HUES64 (cell line): ENCODE results near the gene DCDC1.

ENCODE experiments used
- H3K27ac ChIP-seq: 2 replicates; pipeline ENCODE4 v1.7.0; 2013; ENCODE audit warnings: low read depth, low read length, inconsistent platforms
- H3K27me3 ChIP-seq: 2 replicates; pipeline ENCODE4 v1.6.1; 2013; ENCODE audit warnings: mild to moderate bottlenecking, low read length; ENCODE audit not compliant: insufficient read depth
- H3K36me3 ChIP-seq: 2 replicates; pipeline ENCODE4 v1.6.1; 2013; ENCODE audit warnings: mild to moderate bottlenecking, low read length; ENCODE audit not compliant: insufficient read depth
- H3K4me1 ChIP-seq: 2 replicates; pipeline ENCODE4 v1.6.1; 2013; ENCODE audit warnings: mild to moderate bottlenecking, low read length, moderate library complexity; ENCODE audit not compliant: insufficient read depth
- H3K4me3 ChIP-seq: 2 replicates; pipeline ENCODE4 v1.5.1; 2013; ENCODE audit warnings: mild to moderate bottlenecking, low read length, moderate library complexity
- H3K9ac ChIP-seq: 2 replicates; pipeline ENCODE4 v1.6.1; 2013; ENCODE audit warnings: mild to moderate bottlenecking, low read depth, low read length
- H3K9me3 ChIP-seq: 2 replicates; pipeline ENCODE4 v1.6.1; 2013; ENCODE audit warnings: low read depth, low read length; ENCODE audit not compliant: insufficient read depth
- WGBS: fragments of 150-250, 120-280 bp; methylation state at CpG from one replicate; pipeline ENCODE4 v1.1.7; 2013; ENCODE audit warnings: missing lambda C conversion rate; 5-methylcytosine and 5-hydroxymethylcytosine counted together

The DCDC1 gene

DNA sequence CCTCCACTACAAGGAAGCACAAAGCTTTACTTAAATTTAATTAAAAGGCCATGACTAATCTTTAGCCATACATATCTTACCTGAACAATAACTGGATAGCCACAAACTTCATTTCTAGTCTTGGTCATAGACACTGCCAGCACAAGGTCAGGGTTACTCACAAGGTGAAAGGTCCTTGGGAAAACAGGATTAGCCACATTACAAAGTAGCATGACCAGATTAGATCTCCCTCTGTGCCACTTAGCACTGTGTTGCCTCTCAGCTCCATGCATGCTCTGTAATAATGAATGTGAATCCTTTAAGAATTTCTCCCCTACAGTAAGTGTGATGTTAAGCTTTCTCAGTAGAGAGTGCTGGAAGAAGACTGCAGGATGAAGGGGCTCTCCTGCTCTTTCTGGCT, 458.3 kb downstream of the DCDC1 start:
- no peaks in the 10 kb centered on the region for H3K9me3 ChIP-seq
- no peaks in the 10 kb centered on the region for H3K4me1 ChIP-seq
- H3K9ac ChIP-seq: no peak overlapping the region

DNA sequence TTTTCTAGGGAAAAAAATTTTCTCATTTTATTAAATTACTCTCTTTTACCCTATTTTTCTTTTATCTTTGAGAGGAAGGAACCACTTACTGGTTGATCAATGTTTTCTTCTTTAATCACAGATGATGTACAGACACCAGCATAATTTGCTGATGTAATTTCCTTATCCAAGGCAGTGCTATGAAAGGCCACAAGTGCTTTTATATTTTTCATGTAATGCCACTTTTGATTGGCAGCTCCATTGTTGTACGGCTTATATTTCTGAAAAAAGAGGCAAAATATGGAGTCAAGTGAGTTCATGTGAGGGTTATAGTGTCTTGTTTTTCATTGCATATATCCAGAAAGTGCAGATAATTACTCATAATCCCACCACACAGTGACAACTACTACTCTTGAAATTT, 460.7 kb downstream of the DCDC1 start:
- no peak overlapping the region for H3K4me3 ChIP-seq
- H3K36me3 ChIP-seq: no peaks in the 10 kb centered on the region
- no peak overlapping the region for H3K27ac ChIP-seq
- WGBS: 93% methylated on average over 1 of the region's 1 CpG
- H3K9ac ChIP-seq: no peak overlapping the region
- H3K4me1 ChIP-seq: no peaks in the 10 kb centered on the region
- H3K9me3 ChIP-seq: no peaks in the 10 kb centered on the region
- no peaks in the 10 kb centered on the region for H3K27me3 ChIP-seq

More for the DNA sequence above, 458.3 kb downstream of the DCDC1 start:
- Histone ChIP-seq H3K4me3 (no peak overlapping the region), H3K27ac (no peak overlapping the region), H3K27me3 (no peaks in the 10 kb centered on the region), H3K36me3 (no peaks in the 10 kb centered on the region)

DNA sequence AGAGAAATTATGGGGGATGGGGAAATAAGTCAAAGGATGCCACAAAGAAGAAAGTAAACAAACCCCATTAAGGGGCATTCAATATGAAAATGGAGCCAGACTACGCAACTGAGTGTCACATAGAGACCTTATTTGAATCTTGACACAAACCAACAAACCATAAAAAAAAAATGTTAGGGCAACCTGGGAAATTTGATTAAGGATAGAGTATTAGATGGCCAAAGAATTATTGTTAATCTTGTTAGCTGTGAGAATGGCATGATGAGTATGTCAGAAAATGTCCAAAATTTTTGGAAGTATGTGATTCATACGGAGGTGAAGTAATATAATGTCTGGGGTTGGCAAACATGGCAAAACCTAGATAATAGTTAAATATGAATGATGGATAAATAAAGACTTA, 461.3 kb downstream of the DCDC1 start:
- no peak overlapping the region for H3K9ac ChIP-seq
- no peaks in the 10 kb centered on the region for H3K27me3 ChIP-seq
- no peak overlapping the region for H3K4me3 ChIP-seq
- H3K36me3 ChIP-seq: no peaks in the 10 kb centered on the region
- H3K9me3 ChIP-seq: no peaks in the 10 kb centered on the region
- no peaks in the 10 kb centered on the region for H3K4me1 ChIP-seq
- no peak overlapping the region for H3K27ac ChIP-seq
- WGBS: 92% methylated on average over 1 of the region's 2 CpGs

DNA sequence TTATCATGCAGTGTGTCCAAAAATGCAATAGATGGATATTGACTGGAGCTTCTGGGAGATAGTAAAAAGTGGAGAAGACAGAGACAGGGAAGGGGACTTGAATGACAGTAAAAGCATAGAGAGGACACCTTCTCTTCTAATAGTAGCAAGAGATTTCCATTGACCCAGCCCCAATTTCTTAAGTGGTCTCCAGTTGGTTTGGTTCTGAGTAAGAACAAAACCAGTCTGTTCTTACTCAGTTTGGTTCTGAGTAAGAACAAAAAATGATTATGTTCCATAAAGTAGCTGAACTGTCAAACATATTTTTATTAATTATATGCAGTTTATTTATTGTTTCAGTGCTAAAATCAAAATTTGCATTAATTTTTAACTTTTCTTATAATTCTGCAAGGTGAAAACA, 466.6 kb downstream of the DCDC1 start:
- H3K27ac ChIP-seq: no peak overlapping the region
- H3K36me3 ChIP-seq: no peaks in the 10 kb centered on the region
- no peaks in the 10 kb centered on the region for H3K9me3 ChIP-seq
- no peaks in the 10 kb centered on the region for H3K27me3 ChIP-seq
- H3K4me1 ChIP-seq: no peaks in the 10 kb centered on the region
- no peak overlapping the region for H3K9ac ChIP-seq
- H3K4me3 ChIP-seq: no peak overlapping the region

DNA sequence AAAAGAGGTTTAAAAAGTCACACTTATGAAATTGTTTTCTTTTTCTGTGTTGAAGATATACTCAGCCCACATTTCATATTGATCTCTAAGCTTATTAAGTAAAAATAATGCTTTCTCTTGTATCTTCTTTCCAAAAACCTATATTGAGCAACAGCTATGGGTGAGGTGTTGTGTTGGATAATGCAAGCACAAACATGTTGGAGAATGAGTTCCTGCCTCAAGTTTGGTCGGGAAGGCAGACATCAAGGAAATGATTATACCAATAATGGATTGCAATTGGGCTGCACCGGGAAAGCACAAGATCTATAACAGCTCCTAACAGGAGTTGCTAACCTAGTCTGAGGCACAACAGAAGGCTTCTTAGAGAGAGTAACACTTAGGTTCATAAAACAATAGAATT, 474.5 kb downstream of the DCDC1 start:
- WGBS: 89% methylated on average over 2 of the region's 2 CpGs
- Histone ChIP-seq H3K27ac (no peak overlapping the region), H3K4me3 (no peak overlapping the region), H3K4me1 (no peaks in the 10 kb centered on the region), H3K9ac (no peak overlapping the region), H3K9me3 (no peaks in the 10 kb centered on the region), H3K27me3 (no peaks in the 10 kb centered on the region), H3K36me3 (no peaks in the 10 kb centered on the region)

DNA sequence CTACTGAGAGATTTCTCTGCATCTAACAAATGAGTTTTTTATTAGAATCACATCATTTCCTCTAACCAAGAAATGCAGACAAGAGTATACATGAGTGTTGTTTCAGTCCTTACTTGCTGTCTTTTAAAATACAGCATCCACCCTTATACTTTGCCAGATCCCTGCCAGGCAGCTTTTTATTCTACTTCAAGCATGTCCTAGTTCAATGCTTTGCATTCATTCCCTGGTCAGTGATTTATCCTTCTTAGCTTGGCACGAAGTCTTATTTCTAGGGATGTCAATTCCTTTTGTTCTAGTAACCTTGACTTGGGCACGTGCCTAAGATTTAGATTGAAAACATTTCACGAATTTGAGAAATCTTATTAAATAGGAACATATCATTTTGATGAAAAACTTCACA, 476.2 kb downstream of the DCDC1 start:
- no peak overlapping the region for H3K4me3 ChIP-seq
- no peaks in the 10 kb centered on the region for H3K36me3 ChIP-seq
- no peaks in the 10 kb centered on the region for H3K9me3 ChIP-seq
- no peaks in the 10 kb centered on the region for H3K4me1 ChIP-seq
- 95% methylated on average over 3 of the region's 3 CpGs for WGBS
- H3K9ac ChIP-seq: no peak overlapping the region
- H3K27ac ChIP-seq: no peak overlapping the region
- no peaks in the 10 kb centered on the region for H3K27me3 ChIP-seq

DNA sequence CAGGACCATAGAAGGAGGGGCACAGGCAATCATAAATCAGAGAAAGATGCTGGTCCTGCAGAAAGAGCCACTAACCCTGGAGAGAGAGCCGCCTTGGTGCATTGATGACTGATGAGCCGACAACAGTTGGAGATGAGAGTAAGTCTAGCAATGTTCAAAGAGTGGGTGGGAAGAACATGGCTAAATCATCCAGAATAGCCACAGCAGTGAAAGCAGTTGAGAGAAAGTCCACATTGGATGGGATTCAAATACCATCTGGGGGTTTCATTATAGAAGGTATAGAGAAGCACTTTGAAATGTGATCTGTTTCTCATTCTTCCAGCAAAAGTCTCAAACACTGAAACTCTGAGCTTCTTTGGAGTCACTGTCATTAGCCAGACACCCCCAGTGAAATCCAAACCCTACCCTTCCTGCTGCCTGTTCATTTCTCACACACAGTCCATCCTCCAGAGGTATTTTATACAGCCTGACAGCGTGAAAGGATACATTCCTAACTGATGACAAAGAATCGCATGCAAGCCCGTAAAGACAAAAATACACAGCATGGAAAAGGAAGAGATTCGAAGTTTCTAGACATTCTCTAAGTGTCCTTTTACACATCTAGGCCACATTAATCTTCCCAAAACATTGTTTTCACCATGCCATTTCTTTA, 480.3 kb downstream of the DCDC1 start:
- no peaks in the 10 kb centered on the region for H3K9me3 ChIP-seq
- H3K4me3 ChIP-seq: no peak overlapping the region
- H3K9ac ChIP-seq: no peak overlapping the region
- 91% methylated on average over 6 of the region's 6 CpGs for WGBS
- no peak overlapping the region for H3K27ac ChIP-seq
- no peaks in the 10 kb centered on the region for H3K36me3 ChIP-seq
- no peaks in the 10 kb centered on the region for H3K27me3 ChIP-seq
- H3K4me1 ChIP-seq: no peaks in the 10 kb centered on the region

DNA sequence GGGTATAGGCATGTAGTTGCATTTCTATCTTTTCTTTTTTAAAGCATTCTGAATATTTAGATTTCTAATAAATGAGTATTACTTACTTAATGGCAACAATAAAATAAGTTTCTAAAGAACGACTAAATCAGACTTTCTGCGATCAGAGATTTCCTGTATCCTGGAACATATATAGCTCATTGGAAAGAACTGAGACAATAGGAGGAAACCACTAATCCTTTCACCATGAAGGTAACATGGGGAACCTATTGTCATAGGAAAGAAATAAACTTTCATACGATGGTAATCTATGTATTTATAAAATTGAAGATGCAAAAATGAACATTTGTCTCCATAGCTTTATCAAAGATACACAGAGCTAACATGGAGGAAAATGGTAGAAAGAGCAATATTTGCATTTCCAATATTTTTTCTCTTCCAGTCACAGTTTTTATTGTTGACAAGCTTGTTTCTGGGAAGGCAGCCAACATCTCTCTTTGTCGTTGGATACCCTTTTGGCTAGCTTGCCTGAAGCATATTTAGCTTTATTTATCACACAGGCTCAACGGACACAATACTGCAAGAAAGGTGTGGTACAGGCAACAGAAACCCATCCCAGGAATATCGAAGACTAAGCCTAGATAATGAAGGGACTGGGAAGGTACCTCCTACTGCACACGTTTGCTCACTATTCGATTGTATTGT, 490.1 kb downstream of the DCDC1 start:
- H3K9me3 ChIP-seq: no peaks in the 10 kb centered on the region
- WGBS: 81% methylated on average over 6 of the region's 8 CpGs
- no peaks in the 10 kb centered on the region for H3K36me3 ChIP-seq
- H3K4me3 ChIP-seq: no peak overlapping the region
- H3K27me3 ChIP-seq: no peaks in the 10 kb centered on the region
- no peak overlapping the region for H3K9ac ChIP-seq
- H3K4me1 ChIP-seq: no peaks in the 10 kb centered on the region
- H3K27ac ChIP-seq: no peak overlapping the region

DNA sequence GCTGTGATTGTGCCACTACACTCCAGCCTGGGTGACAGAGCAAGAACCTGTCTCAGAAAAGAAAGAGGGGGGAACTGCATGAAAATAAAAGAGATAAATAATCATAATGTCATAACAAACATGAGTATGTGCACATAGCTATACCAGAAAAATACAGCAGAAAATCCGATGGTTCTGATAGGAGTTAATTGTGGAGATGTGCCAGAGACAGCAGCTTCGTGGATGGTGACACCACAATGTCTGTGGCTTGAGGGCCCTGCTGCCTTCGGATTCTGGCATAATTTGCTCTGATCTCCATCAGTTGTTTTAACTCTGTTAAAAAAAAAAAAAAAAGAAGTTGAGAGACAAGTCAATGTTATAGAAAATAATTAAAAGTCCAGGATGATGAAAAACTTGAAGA, 491.1 kb downstream of the DCDC1 start:
- H3K9me3 ChIP-seq: no peaks in the 10 kb centered on the region
- H3K27ac ChIP-seq: no peak overlapping the region
- H3K27me3 ChIP-seq: no peaks in the 10 kb centered on the region
- H3K4me1 ChIP-seq: no peaks in the 10 kb centered on the region
- no peak overlapping the region for H3K9ac ChIP-seq
- no peak overlapping the region for H3K4me3 ChIP-seq
- 79% methylated on average over 3 of the region's 3 CpGs for WGBS
- no peaks in the 10 kb centered on the region for H3K36me3 ChIP-seq

DNA sequence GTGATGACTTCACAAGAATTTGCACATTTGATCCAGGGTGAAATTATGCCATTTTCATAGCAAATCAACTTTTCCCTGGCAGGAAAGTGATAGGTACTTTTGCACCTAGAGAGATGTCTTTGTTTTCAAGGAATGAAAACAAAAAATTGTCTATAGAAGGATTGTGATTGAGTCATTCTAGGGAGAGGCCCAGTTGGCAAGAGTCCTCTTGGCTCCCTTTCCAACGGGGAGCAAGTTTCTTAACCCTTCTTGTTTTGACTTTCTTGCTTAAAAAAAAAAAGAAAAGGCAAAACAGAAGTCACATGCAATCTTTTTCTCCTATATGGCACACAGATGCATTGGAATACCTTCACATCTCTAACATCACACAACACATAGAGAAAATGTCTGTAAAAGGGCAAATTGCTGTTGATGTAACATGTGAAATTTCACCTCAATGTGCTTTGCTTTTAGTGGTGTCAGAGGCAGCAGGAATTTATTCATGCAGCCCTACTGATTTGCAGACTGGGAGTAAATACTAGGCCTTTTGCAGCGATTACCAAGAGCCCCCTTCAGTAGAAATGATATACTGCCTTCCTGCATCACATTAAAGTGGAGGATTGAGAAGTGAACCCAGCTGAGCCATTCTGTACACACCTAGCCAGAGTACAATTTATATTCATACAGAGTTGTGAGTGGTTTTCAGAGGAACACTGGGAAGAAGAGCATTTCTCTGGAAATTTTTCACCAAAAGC, 492.7 kb downstream of the DCDC1 start:
- 87% methylated on average over 2 of the region's 2 CpGs for WGBS
- Histone ChIP-seq H3K9me3 (no peaks in the 10 kb centered on the region), H3K36me3 (no peaks in the 10 kb centered on the region), H3K9ac (no peak overlapping the region), H3K4me3 (no peak overlapping the region), H3K4me1 (no peaks in the 10 kb centered on the region), H3K27ac (no peak overlapping the region), H3K27me3 (no peaks in the 10 kb centered on the region)

DNA sequence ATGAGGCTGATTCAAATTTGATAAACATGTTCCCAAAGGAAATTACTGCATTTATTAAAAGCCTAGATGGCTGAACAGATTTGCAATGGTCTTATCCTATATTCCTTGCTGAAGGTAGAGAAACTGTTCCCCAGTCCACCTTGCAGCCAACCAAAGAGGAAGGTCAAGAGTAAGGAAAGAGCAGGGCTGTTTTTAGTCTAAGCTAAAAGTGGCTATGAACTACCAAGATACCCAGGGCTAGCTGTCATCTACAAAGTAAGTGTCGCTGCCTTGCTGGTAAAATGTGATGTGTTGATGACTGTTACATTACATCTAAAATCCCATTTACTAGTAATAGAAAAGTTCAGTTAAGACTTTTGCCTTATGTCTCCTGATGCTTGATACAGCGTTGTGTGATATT, 493.3 kb downstream of the DCDC1 start:
- Histone ChIP-seq H3K9ac (no peak overlapping the region), H3K9me3 (no peaks in the 10 kb centered on the region), H3K27me3 (no peaks in the 10 kb centered on the region), H3K4me3 (no peak overlapping the region), H3K4me1 (no peaks in the 10 kb centered on the region), H3K36me3 (no peaks in the 10 kb centered on the region), H3K27ac (no peak overlapping the region)
- WGBS: 98% methylated on average over 2 of the region's 2 CpGs
